Endothelial cell of umbilical vein (primary cell): ENCODE data around the gene DMXL2. TPM values are rescaled to one million over a fixed set of nuclear protein-coding genes. Genes with fewer than 3 reads are reported as not detected.

Experiments
- BruUV-seq: library from RNA; stranded (reverse); fragments of 400-500 nt; replicated peaks from 2 replicates; lab custom pipeline; 2021; lab: Mats Ljungman, UMichigan
- CTCF ChIA-PET: fragments of 300-600, 350-600 bp; sonication (Branson Sonifier 250); formaldehyde crosslinking; loops from one replicate; lab custom pipeline; 2021; ENCODE audit warnings: antibody characterized with exemption, inconsistent platforms; lab: Charles Lee
- POLR2A ChIA-PET: fragments of 300-600, 350-600 bp; sonication (Branson Sonifier 250); formaldehyde crosslinking; loops from one replicate; lab custom pipeline; 2021; ENCODE audit warnings: antibody characterized with exemption, inconsistent platforms; lab: Charles Lee
- DNase-seq: peaks from one replicate; pipeline ENCODE4 v3.0.0-alpha.2; 2011; ENCODE audit warnings: low read depth, low spot score
- FAIRE-seq: peaks from 2 replicates; lab custom pipeline; 2011; peaks lifted over from hg19 to GRCh38; lab: Jason Lieb, UNC
- H2AFZ ChIP-seq: 2 replicates; pipeline ENCODE4 v1.6.0; 2012; ENCODE audit warnings: low read depth, low read length, control low read depth, inconsistent platforms
- H3K27ac ChIP-seq: 2 replicates; pipeline ENCODE4 v1.5.1; 2011; ENCODE audit warnings: low read depth, mild to moderate bottlenecking, control low read depth, low read length, moderate library complexity; ENCODE audit not compliant: insufficient read depth
- H3K27me3 ChIP-seq, 2 experiments: 2 replicates each; pipeline versions ENCODE4 v1.6.0 to v1.6.1; 2011; ENCODE audit warnings: low read length in 2 of 2, mixed read lengths in 1 of 2; ENCODE audit not compliant: control insufficient read depth in 2 of 2, insufficient read depth in 2 of 2
- H3K36me3 ChIP-seq, 2 experiments: 2 replicates in 1 of 2; 3 replicates in 1 of 2; pipeline ENCODE4 v1.5.1; 2011; ENCODE audit warnings: low read length in 2 of 2, mild to moderate bottlenecking in 1 of 2, moderate library complexity in 1 of 2; ENCODE audit not compliant: control insufficient read depth in 2 of 2, insufficient read depth in 2 of 2; ENCODE audit errors: extremely low read depth in 1 of 2
- H3K4me1 ChIP-seq: 3 replicates; pipeline ENCODE4 v1.5.1; 2011; ENCODE audit warnings: mild to moderate bottlenecking, low read length; ENCODE audit not compliant: control insufficient read depth, insufficient read depth; ENCODE audit errors: extremely low read depth
- H3K4me2 ChIP-seq: 2 replicates; pipeline ENCODE4 v1.6.1; 2011; ENCODE audit warnings: low read length, control low read depth, mixed read lengths; ENCODE audit not compliant: insufficient read depth
- H3K4me3 ChIP-seq, 3 experiments: fragments of 200-600 bp in 1 of 3; sonication (generic), shearing (Covaris generic) in 1 of 3; replicated peaks in 1 of 3; 2 replicates each; pipeline ENCODE4 v1.5.1; 2011 to 2016; ENCODE audit warnings: control low read depth in 3 of 3, low read length in 3 of 3, mild to moderate bottlenecking in 2 of 3, inconsistent platforms in 1 of 3, low read depth in 1 of 3, moderate library complexity in 1 of 3; ENCODE audit not compliant: insufficient read depth in 1 of 3
- H3K79me2 ChIP-seq: 2 replicates; pipeline ENCODE4 v1.6.0; 2012; ENCODE audit warnings: low read length, inconsistent platforms; ENCODE audit not compliant: control insufficient read depth, insufficient read depth
- H3K9ac ChIP-seq: replicated peaks from 2 replicates; pipeline ENCODE3; 2011; ENCODE audit warnings: low read length, control low read depth; ENCODE audit not compliant: insufficient read depth; ENCODE audit errors: extremely low read depth
- H3K9me1 ChIP-seq: replicated peaks from 3 replicates; pipeline ENCODE4 v1.6.0; 2011; ENCODE audit warnings: mild to moderate bottlenecking, low read length; ENCODE audit not compliant: control insufficient read depth, insufficient read depth; ENCODE audit errors: extremely low read depth
- H3K9me3 ChIP-seq: replicated peaks from 2 replicates; pipeline ENCODE4 v1.5.1; 2012; ENCODE audit warnings: low read length, inconsistent platforms; ENCODE audit not compliant: control insufficient read depth, insufficient read depth
- H4K20me1 ChIP-seq: replicated peaks from 2 replicates; pipeline ENCODE3; 2011; ENCODE audit warnings: mild to moderate bottlenecking, low read length; ENCODE audit not compliant: control insufficient read depth, insufficient read depth; ENCODE audit errors: extremely low read depth
- EZH2 ChIP-seq: IDR thresholded peaks from 2 replicates; pipeline ENCODE4 v1.6.1; 2012; ENCODE audit warnings: borderline replicate concordance, low read depth, mild to moderate bottlenecking, moderate library complexity, low read length, inconsistent platforms; ENCODE audit not compliant: severe bottlenecking
- FOS ChIP-seq: IDR thresholded peaks from 2 replicates; pipeline ENCODE4 v1.6.1; 2011; ENCODE audit warnings: mild to moderate bottlenecking, low read length, moderate library complexity, borderline replicate concordance; ENCODE audit not compliant: insufficient read depth
- GATA2 ChIP-seq: IDR thresholded peaks from 2 replicates; pipeline ENCODE4 v1.7.0; 2011; ENCODE audit warnings: low read depth, mild to moderate bottlenecking, moderate library complexity, mixed read lengths, low read length; ENCODE audit not compliant: insufficient read length, insufficient read depth
- JUN ChIP-seq: IDR thresholded peaks from 2 replicates; pipeline ENCODE4 v1.6.1; 2011; ENCODE audit warnings: borderline replicate concordance, low read depth; ENCODE audit not compliant: insufficient read length, insufficient read depth
- MYC ChIP-seq: IDR thresholded peaks from one replicate; pipeline ENCODE4 v1.6.1; 2011; ENCODE audit warnings: mild to moderate bottlenecking, low read depth, low read length
- POLR2A ChIP-seq: IDR thresholded peaks from 2 replicates; pipeline ENCODE4 v1.6.1; 2012; ENCODE audit warnings: low read depth, mild to moderate bottlenecking, control low read depth, low read length
- POLR2AphosphoS5 ChIP-seq: IDR thresholded peaks from 2 replicates; pipeline ENCODE4 v1.6.1; 2012; ENCODE audit warnings: low read depth, mild to moderate bottlenecking, control low read depth, low read length, moderate library complexity; ENCODE audit not compliant: insufficient read depth
- dilution Hi-C: fragments of 300-500 bp; cut with MboI; formaldehyde crosslinking; loops from one replicate; pipeline ENCODE4 v1.15.0; 2019; ENCODE audit warnings: low sequenced_read_pairs; ENCODE audit not compliant: extremely low pct_ligation_motif_present
- intact Hi-C: fragments of 100-400 bp; cut with micrococcal nuclease; formaldehyde crosslinking; loops from one replicate; pipeline ENCODE4 v1.10.0; 2022
- polyA plus RNA-seq, 4 experiments: library from polyadenylated mRNA; depleted of rRNA in 3 of 4; stranded (reverse) in 3 of 4; unstranded in 1 of 4; fragments of >200 nt; gene quantifications; 2 replicates each; pipeline versions ENCODE4 v1.2.1 to v1.2.3, GENCODE V29; 2011 to 2012; ENCODE audit warnings: missing spikeins in 1 of 4
- total RNA-seq: library from RNA; stranded (reverse); gene quantifications from 2 replicates; pipeline ENCODE4 v1.2.3, GENCODE V29; 2021
- TF ChIP-seq, protein P1 (sequence below): IDR thresholded peaks from 2 replicates; pipeline ENCODE4 v1.6.1; 2011; ENCODE audit not compliant: insufficient read depth, insufficient read length
- TF ChIP-seq, protein P2 (sequence below), 2 donors: IDR thresholded peaks; 1 replicate in 1 of 2; 2 replicates in 1 of 2; pipeline ENCODE4 v1.5.1; 2011; ENCODE audit warnings: low read length in 2 of 2, mild to moderate bottlenecking in 2 of 2, moderate library complexity in 2 of 2, control low read depth in 1 of 2, inconsistent platforms in 1 of 2, low read depth in 1 of 2; ENCODE audit not compliant: insufficient read depth in 1 of 2; ENCODE audit errors: extremely low read depth in 1 of 2

DMXL2 gene
- total and polyA plus RNA-seq, 2 donors (not counting 3 experiments of a cell fraction or from before 2014, with no cell fraction given), result 6.3 to 10.8 TPM

DNA sequence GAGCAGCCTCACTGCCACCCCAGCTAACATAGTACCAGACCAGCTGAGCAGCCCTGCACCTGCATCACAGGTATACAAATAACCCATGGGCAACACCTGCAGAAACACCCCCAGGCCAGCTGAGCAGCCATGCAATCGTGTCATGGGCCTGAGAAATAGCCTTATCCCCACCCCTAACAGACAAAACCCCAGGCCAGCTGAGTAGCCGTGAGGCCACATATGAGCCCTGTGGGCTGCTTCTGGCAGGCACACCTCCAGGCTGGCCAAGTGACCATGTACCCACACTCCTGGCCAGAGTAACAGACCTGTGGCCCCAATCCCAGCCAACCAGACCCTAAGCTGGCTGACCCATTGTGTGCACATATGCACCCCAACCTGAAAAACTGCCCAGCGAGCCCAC is 138.6 kb downstream of the DMXL2 start:
- dilution Hi-C loops, result no loop called here
- no peak overlapping the region for H3K4me3 ChIP-seq
- TF ChIP-seq POLR2A, result no peak
- H3K9me3 ChIP-seq, result peaks cover 3% of the 10 kb centered on the region
- no peaks in the 10 kb centered on the region for H3K4me1 ChIP-seq
- no peaks in the 10 kb centered on the region for H3K36me3 ChIP-seq
- no peaks in the 10 kb centered on the region for H3K9me1 ChIP-seq
- no peak overlapping the region for H3K9ac ChIP-seq
- DNase-seq, result no peak
- FAIRE-seq, result no peak
- no peaks in the 10 kb centered on the region for H3K79me2 ChIP-seq
- H2AFZ ChIP-seq, result no peak overlapping the region
- intact Hi-C loops, result no loop called here
- no TSS peak for BruUV-seq
- ChIA-PET CTCF (interaction anchor here (1.0 kb wide), 2 partner anchors 11 to 15 kb away, joined by 3 to 4 read pairs; no protein-coding TSS in a partner anchor), POLR2A (no interaction called here)
- no peak overlapping the region for H3K4me2 ChIP-seq
- H4K20me1 ChIP-seq, result no peaks in the 10 kb centered on the region
- no peak overlapping the region for H3K27ac ChIP-seq
- no peaks in the 10 kb centered on the region for H3K27me3 ChIP-seq

DNA sequence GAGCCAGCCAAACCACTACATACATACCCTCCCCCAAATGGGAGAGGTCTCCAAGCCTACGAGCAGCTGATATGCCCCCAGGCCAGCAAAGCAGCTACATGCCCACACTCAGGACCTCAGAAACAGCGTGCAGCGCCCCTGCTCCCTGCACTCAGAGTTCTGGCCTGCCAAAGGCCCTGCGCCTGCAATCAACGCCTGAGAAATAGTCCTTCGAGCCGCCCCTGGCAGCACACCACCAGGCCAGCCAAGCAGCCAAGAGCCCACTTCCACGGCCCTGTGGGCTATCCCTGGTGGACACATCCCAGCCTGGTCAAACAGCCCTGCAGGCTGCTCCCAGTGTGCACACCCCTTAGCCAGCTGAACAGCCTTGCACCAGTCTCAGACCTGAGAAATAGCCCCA is 139.1 kb downstream of the DMXL2 start:
- Histone ChIP-seq H3K27me3 (no peaks in the 10 kb centered on the region), H3K9me3 (peaks cover 3% of the 10 kb centered on the region), H3K9ac (no peak overlapping the region), H3K4me3 (no peak overlapping the region), H3K4me2 (no peak overlapping the region), H2AFZ (no peak overlapping the region), H3K79me2 (no peaks in the 10 kb centered on the region), H3K9me1 (no peaks in the 10 kb centered on the region), H3K4me1 (no peaks in the 10 kb centered on the region), H4K20me1 (no peaks in the 10 kb centered on the region), H3K36me3 (no peaks in the 10 kb centered on the region), H3K27ac (no peak overlapping the region)
- CTCF ChIA-PET, result interaction anchor here (1.0 kb wide), 2 partner anchors 11 to 16 kb away, joined by 3 to 4 read pairs; no protein-coding TSS in a partner anchor
- FAIRE-seq (no peak), DNase-seq (no peak)
- TF ChIP-seq EZH2 (no peak), POLR2A (no peak), JUN (no peak), FOS (no peak), MYC (no peak), GATA2 (no peak), POLR2AphosphoS5 (no peak)
- TF ChIP-seq, protein P1, sequence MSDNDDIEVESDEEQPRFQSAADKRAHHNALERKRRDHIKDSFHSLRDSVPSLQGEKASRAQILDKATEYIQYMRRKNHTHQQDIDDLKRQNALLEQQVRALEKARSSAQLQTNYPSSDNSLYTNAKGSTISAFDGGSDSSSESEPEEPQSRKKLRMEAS, result no peak
- TF ChIP-seq, protein P2, sequence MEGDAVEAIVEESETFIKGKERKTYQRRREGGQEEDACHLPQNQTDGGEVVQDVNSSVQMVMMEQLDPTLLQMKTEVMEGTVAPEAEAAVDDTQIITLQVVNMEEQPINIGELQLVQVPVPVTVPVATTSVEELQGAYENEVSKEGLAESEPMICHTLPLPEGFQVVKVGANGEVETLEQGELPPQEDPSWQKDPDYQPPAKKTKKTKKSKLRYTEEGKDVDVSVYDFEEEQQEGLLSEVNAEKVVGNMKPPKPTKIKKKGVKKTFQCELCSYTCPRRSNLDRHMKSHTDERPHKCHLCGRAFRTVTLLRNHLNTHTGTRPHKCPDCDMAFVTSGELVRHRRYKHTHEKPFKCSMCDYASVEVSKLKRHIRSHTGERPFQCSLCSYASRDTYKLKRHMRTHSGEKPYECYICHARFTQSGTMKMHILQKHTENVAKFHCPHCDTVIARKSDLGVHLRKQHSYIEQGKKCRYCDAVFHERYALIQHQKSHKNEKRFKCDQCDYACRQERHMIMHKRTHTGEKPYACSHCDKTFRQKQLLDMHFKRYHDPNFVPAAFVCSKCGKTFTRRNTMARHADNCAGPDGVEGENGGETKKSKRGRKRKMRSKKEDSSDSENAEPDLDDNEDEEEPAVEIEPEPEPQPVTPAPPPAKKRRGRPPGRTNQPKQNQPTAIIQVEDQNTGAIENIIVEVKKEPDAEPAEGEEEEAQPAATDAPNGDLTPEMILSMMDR (IDR thresholded peaks at IDR 0.05; ENCODE audit: extremely low read depth in 1 of 2, insufficient read depth in 1 of 2, low read depth in 1 of 2, low read length in 2 of 2), result no peak
- intact Hi-C loops, result no loop called here
- POLR2A ChIA-PET, result no interaction called here
- dilution Hi-C loops, result no loop called here
- no TSS peak for BruUV-seq
